ENCODE results near the gene LINGO4.

DNA sequence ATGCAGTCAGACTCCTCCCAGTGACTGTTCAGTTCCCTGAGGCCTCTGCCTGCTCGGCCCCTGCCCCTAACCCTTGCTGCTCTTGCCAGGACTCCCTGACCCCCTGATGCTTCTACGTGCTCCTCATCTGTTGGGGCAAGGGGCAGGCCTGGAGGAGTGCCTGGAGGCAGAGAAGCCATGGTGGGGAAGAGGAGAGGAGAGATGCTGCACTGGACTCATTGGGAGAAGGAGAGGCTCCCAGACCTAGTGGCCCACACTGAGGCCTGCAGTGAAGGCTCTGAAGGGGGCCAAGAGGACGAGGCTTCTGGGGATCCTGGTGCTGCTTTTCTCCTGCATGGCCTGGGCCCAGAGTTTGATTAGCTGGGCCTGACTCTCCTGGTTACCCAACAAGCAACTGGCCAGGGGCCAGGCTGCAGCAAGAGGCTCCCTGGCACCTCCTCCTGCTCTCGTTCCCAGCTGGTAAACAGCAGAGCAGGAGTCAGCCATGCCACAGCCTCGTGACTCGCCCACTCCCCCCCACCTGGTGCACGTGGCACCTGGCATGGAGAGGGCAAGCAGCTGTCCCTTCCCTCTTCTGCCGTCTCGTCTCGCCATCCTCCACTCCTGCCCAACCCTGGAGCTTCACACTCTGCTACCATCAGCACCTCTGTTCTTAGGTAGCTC, 27.2 kb upstream of the LINGO4 start:
- TF ChIP-seq, protein P1, sequence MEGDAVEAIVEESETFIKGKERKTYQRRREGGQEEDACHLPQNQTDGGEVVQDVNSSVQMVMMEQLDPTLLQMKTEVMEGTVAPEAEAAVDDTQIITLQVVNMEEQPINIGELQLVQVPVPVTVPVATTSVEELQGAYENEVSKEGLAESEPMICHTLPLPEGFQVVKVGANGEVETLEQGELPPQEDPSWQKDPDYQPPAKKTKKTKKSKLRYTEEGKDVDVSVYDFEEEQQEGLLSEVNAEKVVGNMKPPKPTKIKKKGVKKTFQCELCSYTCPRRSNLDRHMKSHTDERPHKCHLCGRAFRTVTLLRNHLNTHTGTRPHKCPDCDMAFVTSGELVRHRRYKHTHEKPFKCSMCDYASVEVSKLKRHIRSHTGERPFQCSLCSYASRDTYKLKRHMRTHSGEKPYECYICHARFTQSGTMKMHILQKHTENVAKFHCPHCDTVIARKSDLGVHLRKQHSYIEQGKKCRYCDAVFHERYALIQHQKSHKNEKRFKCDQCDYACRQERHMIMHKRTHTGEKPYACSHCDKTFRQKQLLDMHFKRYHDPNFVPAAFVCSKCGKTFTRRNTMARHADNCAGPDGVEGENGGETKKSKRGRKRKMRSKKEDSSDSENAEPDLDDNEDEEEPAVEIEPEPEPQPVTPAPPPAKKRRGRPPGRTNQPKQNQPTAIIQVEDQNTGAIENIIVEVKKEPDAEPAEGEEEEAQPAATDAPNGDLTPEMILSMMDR (IDR thresholded peaks at IDR 0.05) = no peak
- TF ChIP-seq POLR2AphosphoS5 (IDR thresholded peaks at IDR 0.05) (peak; percentile 98), POLR2A (IDR thresholded peaks at IDR 0.05) (no peak)
